ENCODE measurements around the gene USP30.

The USP30 gene

DNA sequence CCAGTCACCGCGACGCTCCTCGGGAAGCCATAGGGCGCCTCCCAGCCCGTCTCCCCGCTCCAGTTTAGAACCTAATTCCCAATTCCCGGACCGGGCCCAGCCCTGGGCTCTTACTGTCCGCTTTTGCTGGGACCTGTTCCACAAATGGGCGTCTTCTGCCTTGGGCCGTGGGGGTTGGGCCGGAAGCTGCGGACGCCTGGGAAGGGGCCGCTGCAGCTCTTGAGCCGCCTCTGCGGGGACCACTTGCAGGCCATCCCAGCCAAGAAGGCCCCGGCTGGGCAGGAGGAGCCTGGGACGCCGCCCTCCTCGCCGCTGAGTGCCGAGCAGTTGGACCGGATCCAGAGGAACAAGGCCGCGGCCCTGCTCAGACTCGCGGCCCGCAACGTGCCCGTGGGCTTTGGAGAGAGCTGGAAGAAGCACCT lies 45.8 kb downstream of the USP30 start:
- no peak for DNase-seq

DNA sequence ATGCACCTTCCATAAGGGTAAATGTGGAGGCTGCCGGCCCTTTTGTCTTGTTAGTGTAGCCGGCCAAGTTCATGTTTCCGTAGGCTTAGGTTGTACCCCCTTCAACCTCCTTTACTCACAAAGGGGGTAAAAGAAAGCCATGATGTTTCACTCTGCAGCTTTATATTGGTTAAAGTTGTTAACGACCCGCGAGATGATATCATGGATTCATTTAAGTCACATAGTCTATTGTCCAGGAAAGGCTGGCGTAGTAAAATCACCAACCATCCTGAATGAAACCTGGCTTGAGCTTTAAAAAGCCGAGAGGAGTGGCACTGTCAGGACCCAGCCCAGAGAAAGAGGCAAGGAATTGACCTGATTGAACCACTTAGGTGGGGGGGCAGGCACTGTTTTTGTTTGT lies 46.3 kb downstream of the USP30 start:
- DNase-seq: no peak

DNA sequence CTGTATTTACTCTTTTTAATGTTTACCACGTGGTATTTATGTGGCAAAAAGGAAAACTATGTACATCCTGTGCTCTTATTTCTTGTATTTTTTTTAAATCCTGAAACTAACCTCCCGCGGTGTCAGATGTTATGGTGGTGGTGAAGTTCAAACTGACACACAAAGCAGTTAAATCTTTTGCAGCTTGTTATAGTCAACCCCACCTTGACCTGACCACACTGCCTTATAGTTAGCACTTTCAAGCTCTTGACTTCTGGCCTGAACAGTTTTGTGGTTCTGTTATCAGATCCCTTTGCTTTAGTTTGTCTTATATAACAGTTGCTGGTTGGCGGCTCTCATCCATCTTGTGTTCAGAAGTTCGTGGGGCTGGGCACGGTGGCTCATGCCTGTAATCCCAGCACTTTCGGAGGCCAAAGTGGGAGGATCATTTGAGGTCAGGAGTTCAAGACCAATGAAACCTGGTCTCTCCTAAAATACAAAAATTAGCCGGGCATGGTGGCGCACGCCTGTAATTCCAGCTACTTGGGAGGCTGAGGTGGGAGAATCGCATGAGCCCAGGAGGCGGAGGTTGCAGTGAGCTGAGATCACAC lies 47.1 kb downstream of the USP30 start:
- DNase-seq: peak in 1 of 2 donors; percentile 40

DNA sequence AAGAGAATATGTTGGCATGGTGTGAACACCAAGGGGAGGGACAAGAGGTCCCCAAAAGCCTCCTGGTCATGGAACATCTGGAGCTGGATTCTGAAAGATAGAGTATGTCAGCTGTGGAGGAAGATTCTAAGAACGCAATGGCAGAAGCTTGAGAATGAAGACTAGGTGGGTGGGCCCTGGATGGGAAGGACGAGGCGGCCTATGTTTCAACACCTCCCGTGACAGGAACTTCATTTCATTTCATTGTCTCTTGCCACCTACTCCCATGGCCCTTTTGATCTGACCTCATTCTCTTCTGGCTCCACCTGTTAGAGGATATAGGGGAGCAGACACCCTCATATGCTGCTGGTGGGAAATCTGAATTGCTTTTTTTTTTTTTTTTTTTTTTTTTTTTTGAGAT lies 48.4 kb downstream of the USP30 start:
- DNase-seq: no peak

DNA sequence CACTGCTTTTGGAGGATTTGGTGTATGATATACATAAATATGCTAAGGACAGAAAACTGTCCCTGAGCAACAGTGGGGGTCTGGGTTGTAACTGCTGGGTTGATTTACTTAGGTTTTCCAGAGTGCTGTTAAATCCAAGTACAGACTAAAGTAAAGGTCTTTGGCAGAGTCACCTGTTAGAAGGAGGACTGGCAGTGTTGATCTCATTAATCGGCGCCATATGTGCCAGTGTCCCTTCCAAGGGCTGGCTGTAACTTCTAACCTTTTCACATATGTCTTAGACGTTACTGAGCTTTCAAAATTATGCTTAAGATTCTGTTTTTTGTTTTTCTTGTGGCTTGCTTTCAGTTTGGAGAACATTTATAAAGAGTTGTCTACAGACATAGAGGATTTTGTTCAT lies 50.1 kb downstream of the USP30 start:
- DNase-seq: no peak

DNA sequence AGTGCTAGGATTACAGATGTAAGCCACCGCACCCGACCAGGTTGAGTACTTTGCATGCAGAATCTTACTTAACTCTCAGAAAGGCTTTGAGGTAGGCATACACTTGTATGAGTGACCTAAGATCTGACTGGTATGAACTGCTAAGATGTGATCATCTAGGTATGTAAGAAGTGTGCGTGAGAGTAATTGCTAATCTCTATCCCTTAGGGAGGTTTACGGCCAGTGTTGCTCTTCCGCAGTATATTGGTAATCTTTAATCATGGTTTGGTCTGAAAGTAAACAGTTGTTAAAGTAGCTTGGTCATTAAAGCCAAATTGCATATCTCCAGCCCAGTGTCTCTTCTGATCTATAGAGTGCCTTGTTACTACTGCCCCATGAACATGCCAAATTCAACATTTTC lies 52.8 kb downstream of the USP30 start:
- DNase-seq: no peak

DNA sequence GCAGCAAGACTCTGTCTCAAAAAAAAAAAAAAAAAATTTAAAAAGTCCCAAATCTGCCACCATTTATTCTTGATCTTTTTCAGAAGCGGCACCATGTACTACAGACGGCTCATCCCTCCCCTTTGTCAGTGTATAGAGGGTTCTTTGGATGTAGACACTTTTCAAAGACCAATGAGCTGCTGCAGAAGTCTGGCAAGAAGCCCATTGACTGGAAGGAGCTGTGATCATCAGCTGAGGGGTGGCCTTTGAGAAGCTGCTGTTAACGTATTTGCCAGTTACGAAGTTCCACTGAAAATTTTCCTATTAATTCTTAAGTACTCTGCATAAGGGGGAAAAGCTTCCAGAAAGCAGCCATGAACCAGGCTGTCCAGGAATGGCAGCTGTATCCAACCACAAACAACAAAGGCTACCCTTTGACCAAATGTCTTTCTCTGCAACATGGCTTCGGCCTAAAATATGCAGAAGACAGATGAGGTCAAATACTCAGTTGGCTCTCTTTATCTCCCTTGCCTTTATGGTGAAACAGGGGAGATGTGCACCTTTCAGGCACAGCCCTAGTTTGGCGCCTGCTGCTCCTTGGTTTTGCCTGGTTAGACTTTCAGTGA lies 57.5 kb downstream of the USP30 start:
- DNase-seq: no peak

DNA sequence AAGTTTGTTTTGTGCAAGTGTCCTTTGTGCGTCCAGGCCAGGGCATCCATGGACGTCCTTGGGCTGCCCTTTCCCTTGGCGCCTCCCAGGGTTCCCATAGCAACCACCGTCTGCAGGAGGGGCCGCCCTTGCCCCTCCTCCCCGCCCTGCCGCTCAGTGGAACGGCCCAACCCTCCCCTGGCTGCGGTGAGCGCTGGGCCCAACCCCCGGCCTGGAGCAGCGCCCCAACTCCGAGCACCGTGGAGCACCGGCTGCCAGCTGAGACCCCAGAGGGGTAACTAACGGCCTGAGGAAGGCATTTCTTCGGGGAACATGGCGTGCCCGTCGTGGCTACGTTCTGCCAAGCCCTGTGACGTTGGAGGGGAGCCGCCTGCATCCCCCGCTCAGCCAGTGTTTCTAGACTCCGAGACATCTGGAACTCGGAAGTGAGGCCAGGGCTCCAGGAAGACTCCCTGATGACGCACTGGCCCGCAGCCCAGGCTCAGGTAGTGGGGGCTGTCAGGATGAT lies 58.7 kb downstream of the USP30 start:
- DNase-seq: peak; percentile 50 to 59

DNA sequence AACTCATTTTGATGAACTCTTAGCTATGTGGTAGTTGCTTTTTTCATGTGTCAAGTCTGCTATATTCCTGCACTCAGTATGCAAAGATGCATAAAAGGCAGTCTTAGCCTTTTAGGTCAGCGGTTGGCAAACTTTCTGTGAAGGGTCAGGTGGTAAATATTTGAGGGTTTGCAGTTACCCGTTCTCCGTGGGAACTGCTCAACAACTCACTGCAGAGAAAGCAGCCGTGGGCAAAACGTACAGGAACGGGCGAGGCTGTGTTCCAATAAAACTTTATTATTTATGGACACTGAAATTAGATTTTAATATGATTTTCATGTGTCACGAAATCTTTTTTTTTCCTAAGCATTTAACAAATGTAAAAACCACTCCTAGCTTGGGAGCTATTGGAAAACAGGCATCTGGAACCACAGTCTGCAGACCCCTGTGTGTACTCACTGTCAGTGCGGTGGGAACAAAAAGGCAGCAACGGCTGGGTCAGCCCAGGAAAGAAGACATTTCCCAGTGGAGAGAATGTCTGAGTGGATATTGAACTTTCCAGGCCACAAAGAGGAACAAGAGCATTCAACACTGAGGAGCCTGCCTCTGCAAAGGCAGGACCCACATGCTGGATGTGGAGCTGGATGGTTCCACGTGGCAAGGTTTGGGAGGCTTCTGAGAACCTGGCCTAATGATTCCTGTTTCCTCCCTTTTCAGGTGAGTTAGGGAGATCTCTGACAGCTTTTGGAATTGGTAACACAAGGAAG lies 60.5 kb downstream of the USP30 start:
- no peak for DNase-seq

DNA sequence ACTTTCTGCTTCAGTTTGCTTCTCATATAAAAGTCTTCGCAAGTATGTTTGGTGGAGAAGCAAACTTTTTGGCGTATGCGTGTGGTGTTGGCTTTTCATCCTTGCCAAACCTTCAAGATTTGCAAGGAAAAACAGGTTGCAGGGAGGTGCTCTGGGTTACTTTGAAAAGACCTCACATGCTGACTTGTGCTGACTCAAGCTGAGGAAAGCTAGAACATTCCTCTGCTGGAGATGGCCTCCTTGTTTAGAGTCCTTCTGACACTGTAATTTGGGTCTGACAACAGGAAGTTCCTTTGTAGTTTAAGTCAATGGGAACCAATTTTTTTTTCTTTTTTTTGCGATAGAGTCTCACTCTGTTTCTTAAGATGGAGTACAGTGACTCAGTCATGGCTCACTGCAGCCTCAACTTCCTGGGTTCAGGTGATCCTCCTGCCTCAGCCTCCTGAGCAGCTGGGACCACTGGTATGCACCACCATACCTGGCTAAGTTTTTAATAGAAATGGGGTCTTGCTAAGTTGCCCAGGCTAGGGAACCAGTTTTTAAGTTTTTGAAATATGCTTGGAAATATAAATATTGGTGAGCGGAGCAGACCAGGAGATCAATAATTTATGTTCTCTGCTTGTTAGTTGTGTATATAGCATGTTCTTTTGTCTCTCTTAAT lies 61.4 kb downstream of the USP30 start:
- no peak for DNase-seq

DNA sequence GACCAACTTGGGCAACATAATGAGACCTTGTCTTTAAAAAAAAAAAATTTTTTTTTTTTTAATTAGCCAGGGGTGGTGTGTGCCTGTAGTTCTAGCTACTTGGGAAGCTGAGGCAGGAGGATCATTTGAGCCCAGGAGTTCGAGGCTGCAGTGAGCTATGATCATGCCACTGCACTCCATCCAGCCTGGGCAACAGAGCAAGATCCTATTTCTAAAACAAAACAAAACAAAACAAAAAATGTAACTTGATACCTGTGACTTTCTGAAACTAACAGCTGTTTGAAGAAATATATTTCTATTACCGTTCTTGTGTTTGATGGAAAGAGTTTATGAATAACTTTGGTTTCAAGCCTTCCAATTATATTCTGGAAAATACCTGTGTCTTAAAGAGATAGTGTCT lies 62.3 kb downstream of the USP30 start:
- no peak for DNase-seq

DNA sequence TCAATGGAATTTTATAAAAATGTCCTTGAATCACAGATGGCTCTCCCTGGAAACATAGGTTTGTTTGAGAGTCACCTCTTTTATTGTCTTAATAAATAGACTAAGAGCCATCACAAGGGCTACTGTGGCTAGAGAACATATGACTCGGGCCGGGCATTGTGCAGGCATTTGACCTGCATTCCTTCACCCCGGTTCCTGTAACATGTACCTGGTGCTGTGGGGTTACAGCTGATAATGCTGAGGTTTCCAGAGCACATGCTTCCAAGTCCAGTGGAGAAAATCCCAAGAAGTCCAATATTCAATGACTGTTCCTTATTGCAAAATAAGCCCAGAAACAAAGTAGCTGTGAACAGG lies 63.0 kb downstream of the USP30 start:
- DNase-seq: no peak

DNA sequence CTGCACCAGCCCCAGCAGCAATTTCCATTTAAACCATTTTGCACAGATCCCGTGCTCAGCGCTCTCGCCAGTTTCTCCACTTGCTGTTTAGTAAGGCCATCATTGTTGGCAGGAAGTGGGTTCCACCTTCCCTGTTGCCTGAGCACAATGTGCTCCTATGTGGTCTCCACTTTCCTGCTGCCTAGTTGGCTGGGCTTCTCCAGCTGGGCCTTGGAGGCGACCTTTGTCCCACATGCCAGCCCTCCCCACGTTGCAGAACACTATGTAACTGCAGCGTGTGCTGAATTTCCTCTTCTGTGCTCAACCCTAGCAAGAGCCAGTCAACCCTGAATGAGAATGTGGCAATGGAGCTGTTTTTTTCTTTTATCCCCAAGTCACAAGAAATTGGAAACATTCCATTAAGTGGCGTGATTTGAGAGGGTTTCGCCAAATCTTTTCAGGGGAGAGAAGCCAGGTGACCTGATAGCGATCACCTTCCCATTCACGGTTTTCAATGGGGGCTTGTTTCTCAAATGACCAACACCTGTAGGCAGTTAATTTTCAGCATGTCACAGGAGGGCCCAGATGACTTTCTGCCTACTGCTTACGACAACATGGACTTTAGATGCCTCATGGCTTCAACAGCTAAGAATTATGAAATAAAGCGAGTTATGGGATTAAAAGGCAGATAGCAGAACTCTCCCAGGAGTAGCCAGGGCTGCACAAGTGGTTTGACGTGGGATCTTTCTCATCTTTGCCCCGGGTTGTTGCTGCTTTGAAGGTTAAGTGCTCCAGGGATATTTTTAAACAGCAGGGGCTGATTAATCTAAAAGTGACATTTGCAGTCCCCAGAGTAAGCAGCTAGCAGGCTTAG lies 63.6 kb downstream of the USP30 start, which contains the start of gene ACACB:
TSS of gene ACACB (plus strand) at position 830 of the 853 bp plus-strand sequence. CDS start 22,819 bp downstream, outside the sequence.
- DNase-seq: no peak

DNA sequence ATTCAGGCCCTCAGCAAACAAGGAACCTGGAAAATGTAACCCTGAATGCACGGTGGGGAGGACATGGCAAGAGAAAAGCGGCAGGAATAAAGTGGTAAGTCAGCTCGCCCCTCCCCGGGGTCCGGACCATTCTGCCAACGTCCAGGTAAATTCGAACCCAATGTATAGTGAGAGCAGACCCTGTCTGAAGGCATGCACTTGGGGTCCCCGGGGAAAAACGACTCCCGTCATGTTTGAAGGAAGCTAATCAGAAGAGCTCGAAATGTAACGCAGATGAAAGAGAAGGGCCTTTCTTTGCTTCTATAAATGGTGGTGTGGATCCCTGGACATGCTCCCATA lies 64.2 kb downstream of the USP30 start:
- DNase-seq: no peak

DNA sequence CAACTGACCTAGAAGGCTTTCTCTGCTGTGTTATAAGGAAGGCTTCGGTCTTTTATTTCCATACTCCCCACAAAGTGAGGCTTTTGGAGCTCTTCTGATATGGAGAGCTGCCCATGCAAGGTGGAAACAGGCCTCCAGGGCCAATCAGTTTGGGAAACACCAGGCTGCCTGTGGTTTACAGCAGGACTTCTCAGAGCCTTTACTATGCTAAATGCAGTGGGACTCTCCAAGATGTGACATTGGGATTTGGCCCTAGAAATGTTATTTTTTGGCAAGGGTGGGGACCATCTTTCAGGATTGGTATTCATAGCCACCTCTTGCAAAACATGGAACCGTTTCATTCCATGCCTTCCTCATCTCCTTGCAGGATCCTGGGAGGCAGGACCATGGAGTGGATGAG lies 67.7 kb downstream of the USP30 start:
- no peak for DNase-seq

DNA sequence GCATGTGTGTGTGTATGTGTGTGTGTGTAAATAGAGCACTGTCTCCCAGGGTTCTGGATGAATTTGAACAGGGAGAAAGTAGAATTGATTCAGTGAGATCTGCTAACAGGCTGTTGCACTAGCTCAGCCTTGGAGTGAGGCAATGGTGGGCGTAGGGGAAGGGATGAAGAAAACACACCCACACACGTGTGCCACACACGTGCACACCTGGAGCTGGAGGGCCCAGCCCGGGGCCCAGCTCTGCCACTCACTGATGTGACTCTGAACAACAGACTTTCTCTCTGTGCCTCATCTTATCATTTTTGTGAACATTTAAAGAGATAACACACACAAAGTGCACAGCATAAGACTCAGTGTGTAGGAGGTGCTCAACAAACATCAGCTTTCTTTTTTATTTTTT lies 68.2 kb downstream of the USP30 start:
- no peak for DNase-seq

DNA sequence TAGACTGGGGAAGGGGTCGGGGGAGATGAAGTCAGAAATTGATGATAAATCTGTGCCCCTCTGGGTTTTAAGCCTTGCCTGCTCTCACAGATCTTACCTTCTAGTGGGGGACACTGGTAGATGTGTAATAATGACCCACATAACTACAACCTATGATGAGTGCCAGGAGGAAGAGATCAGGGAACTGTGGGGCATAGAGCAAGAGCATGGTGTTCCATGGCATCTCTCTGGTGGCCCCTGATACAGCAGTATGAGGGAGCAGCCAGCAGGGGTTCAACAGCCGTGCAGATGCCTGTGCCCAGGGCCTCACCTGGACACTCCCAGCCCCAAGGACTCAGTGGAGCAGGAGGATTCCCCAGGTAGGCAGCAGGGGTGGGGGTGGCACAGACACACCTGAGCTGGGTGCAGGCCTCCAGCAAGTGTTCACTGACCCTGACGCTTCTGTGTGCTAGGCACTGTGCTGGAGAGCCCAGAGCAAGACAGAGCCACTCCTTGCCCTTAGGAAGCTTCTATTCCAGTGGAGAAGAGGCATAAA lies 69.0 kb downstream of the USP30 start:
- DNase-seq: no peak

DNA sequence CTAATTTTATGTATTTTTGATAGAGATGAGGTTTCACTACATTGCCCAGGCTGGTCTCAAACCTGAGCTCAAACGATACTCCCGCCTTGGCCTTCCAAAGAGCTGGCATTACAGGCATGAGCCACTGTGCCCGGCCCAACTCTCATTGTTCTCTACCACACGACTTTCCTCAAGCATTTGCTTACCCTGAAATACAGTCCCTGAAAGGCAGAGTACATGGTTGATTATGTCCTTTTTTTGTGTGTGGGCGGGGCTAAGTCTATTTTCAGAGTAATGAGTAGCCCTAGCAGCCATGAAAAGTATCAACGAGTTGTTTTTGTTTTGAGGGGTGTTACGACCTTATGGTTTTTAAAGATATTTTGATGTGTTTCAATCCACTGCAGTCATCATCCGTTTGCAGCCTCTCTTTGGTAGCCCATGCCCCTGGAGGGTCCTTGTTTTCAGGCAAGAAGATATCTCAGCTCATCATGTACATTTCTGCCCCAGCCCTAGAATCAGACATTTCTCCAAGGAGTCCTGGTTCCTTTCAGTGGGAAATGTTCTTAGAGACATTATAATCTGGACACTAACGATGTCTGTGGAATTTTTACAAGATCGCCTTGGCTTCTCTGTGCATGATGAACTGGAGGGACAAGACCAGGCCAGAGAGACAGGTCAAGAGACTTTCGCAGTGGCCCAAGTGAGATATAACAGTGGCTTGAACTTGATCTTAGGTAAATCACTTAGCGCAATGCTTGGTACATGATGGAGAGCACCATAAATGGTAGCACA lies 72.7 kb downstream of the USP30 start:
- no peak for DNase-seq

DNA sequence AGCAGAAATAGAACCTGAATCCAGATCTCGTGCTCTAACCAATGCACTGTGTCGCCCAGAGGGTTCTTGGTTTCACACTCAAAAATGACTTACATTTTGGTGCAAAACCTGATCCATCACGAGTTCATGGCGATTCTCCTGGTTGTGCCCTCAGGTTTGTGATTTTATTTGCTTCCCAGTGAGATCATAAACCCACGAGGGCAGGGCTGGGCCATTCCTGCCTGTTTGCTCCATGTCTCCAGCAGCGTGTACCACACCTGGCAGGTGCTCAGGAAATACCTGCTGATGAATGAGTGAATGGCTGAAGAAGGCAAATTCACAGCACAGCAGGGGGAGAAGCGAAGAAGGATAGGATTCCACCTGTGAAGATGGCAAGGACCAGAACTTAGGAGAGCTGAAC lies 73.4 kb downstream of the USP30 start:
- DNase-seq: no peak

DNA sequence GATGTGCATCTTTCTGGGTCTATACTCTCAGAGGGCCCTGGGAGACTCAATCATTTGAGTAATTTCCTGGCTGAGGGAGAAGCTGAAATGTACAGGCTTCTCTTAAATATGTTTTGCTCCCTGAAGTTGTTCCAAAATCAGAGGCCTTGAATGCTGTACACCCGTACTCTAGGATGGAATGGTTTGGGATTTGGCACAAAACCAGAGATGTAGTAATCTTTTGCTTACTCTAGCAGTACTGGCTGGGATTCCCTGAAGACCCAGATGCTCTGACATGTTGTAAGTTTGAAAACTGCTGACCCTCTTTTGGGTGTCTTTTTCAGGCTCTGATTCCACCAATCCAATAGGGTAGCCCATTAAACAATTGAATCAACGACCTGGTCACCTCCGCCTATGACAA lies 74.4 kb downstream of the USP30 start:
- no peak for DNase-seq

DNA sequence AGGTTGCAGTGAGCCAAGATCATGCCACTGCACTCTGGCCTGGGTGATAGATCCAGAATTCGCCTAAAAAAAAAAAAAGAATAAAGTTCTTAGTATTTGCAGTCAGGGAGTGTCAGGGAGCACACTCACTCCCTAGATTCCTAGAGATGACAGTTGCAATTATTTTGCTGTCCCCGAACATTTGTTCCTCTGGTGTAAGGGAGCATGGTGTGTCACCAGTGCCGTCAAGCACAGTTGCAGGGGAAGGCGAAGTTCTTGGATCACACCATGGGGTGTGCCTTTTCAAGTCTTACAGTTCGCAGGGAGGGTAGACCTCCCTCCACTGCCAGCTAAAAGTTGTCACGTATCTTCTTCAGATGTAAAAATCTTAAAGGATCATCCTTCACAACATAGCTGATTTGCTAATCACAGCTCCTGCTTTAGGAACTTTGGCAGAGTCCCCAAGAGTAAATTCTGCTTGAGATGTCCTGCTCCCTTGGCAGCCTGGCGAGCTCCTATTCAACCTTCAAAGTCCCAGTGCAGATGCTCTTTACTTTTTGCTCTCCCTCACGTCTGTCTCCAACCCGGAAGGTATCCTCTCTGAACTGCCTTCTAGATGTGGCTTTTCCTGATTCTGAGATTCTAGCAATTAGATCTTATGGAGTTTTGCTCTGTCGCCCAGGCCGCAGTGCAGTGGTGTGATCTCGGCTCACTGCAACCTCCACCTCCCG lies 75.3 kb downstream of the USP30 start:
- DNase-seq: no peak
